ENCODE results near the gene RSRC2. TPM values are rescaled to one million over a fixed set of nuclear protein-coding genes. Genes with fewer than 3 reads are reported as not detected.
"Not testable (repeated sequence)": the region's sequence is repeated elsewhere in the genome, so short reads cannot be mapped to it uniquely, and the experiment has no call there.

RSRC2 gene
- total RNA-seq, 2 experiments from 2014 or later, result 89.0 to 93.0 TPM

- no peaks in the 10 kb centered on the region for H3K9me3 Mint-ChIP-seq
- DNase-seq, result no peak
- peak overlapping the region; percentile 14 for H3K4me3 Mint-ChIP-seq
- H3K4me1 Mint-ChIP-seq, result peaks cover 27% of the 10 kb centered on the region
- H3K36me3 Mint-ChIP-seq, result peaks cover 32% of the 10 kb centered on the region
- H3K27ac Mint-ChIP-seq, result no peak overlapping the region
- no peaks in the 10 kb centered on the region for H3K27me3 Mint-ChIP-seq
Observed at GRCh38 chr12:122528582-122528981, 1.8 kb upstream of the RSRC2 start.

GRCh38 chr12:122527478-122527944 lies 775 bp upstream of the RSRC2 start:
- peak; percentile 30 for DNase-seq
- H3K9me3 Mint-ChIP-seq, result no peaks in the 10 kb centered on the region
- peaks cover 37% of the 10 kb centered on the region for H3K36me3 Mint-ChIP-seq
- no peak overlapping the region for H3K27ac Mint-ChIP-seq
- H3K4me3 Mint-ChIP-seq, result no peak overlapping the region
- H3K4me1 Mint-ChIP-seq, result peaks cover 30% of the 10 kb centered on the region
- H3K27me3 Mint-ChIP-seq, result no peaks in the 10 kb centered on the region

- DNase-seq, result no peak
- H3K4me1 Mint-ChIP-seq, result peaks cover 40% of the 10 kb centered on the region
- no peak overlapping the region for H3K27ac Mint-ChIP-seq
- no peak overlapping the region for H3K4me3 Mint-ChIP-seq
- no peaks in the 10 kb centered on the region for H3K9me3 Mint-ChIP-seq
- peaks cover 40% of the 10 kb centered on the region for H3K36me3 Mint-ChIP-seq
- H3K27me3 Mint-ChIP-seq, result no peaks in the 10 kb centered on the region
Observed at GRCh38 chr12:122523846-122524718, 2.7 kb downstream of the RSRC2 start.

- Mint-ChIP-seq H3K27ac (peak overlapping the region; percentile 21), H3K4me3 (no peak overlapping the region), H3K4me1 (peaks cover 38% of the 10 kb centered on the region), H3K36me3 (peaks cover 48% of the 10 kb centered on the region), H3K9me3 (no peaks in the 10 kb centered on the region), H3K27me3 (no peaks in the 10 kb centered on the region)
- DNase-seq, result no peak
Observed at GRCh38 chr12:122523280-122523679, 3.5 kb downstream of the RSRC2 start.

- Mint-ChIP-seq H3K27me3 (no peaks in the 10 kb centered on the region), H3K4me3 (no peak overlapping the region), H3K4me1 (peaks cover 38% of the 10 kb centered on the region), H3K36me3 (peaks cover 68% of the 10 kb centered on the region), H3K9me3 (no peaks in the 10 kb centered on the region), H3K27ac (peak overlapping the region; percentile 9)
- DNase-seq, result no peak
Observed at GRCh38 chr12:122520676-122521075, 6.1 kb downstream of the RSRC2 start.

- Mint-ChIP-seq H3K36me3 (peaks cover 62% of the 10 kb centered on the region), H3K4me3 (no peak overlapping the region), H3K4me1 (peaks cover 40% of the 10 kb centered on the region), H3K27me3 (no peaks in the 10 kb centered on the region), H3K9me3 (no peaks in the 10 kb centered on the region), H3K27ac (no peak overlapping the region)
- no peak for DNase-seq
Observed at GRCh38 chr12:122519418-122519817, 7.3 kb downstream of the RSRC2 start.

GRCh38 chr12:122518908-122519307 lies 7.8 kb downstream of the RSRC2 start:
- Mint-ChIP-seq H3K27ac (peak overlapping the region; percentile 25), H3K9me3 (no peaks in the 10 kb centered on the region), H3K4me1 (peaks cover 36% of the 10 kb centered on the region), H3K4me3 (no peak overlapping the region), H3K36me3 (peaks cover 57% of the 10 kb centered on the region), H3K27me3 (no peaks in the 10 kb centered on the region)
- no peak for DNase-seq

- no peak overlapping the region for H3K4me3 Mint-ChIP-seq
- no peaks in the 10 kb centered on the region for H3K27me3 Mint-ChIP-seq
- peaks cover 28% of the 10 kb centered on the region for H3K4me1 Mint-ChIP-seq
- no peak for DNase-seq
- H3K9me3 Mint-ChIP-seq, result no peaks in the 10 kb centered on the region
- H3K27ac Mint-ChIP-seq, result peak overlapping the region; percentile 34
- H3K36me3 Mint-ChIP-seq, result peaks cover 49% of the 10 kb centered on the region
Observed at GRCh38 chr12:122517877-122518276, 8.9 kb downstream of the RSRC2 start.

GRCh38 chr12:122516544-122517361 lies 10.0 kb downstream of the RSRC2 start:
- Mint-ChIP-seq H3K36me3 (peaks cover 52% of the 10 kb centered on the region), H3K27me3 (no peaks in the 10 kb centered on the region), H3K4me1 (peaks cover 22% of the 10 kb centered on the region), H3K27ac (peak overlapping the region; percentile 18), H3K4me3 (no peak overlapping the region), H3K9me3 (no peaks in the 10 kb centered on the region)
- DNase-seq, result no peak

- Mint-ChIP-seq H3K4me3 (no peak overlapping the region), H3K9me3 (no peaks in the 10 kb centered on the region), H3K27me3 (no peaks in the 10 kb centered on the region), H3K27ac (peak overlapping the region; percentile 40), H3K36me3 (peaks cover 49% of the 10 kb centered on the region), H3K4me1 (peaks cover 15% of the 10 kb centered on the region)
- DNase-seq, result no peak
Observed at GRCh38 chr12:122515275-122515674, 11.5 kb downstream of the RSRC2 start.

- Mint-ChIP-seq H3K9me3 (no peaks in the 10 kb centered on the region), H3K4me1 (peaks cover 9% of the 10 kb centered on the region), H3K27ac (peak overlapping the region; percentile 12), H3K27me3 (no peaks in the 10 kb centered on the region), H3K36me3 (peaks cover 52% of the 10 kb centered on the region), H3K4me3 (no peak overlapping the region)
- no peak for DNase-seq
Observed at GRCh38 chr12:122513660-122514059, 13.1 kb downstream of the RSRC2 start.

- not testable (repeated sequence) for H3K27ac Mint-ChIP-seq, H3K4me3 Mint-ChIP-seq, H3K9me3 Mint-ChIP-seq, H3K27me3 Mint-ChIP-seq, H3K4me1 Mint-ChIP-seq, DNase-seq
- peaks cover 45% of the 10 kb centered on the region for H3K36me3 Mint-ChIP-seq
Observed at GRCh38 chr12:122513028-122513427, 13.7 kb downstream of the RSRC2 start.

- H3K36me3 Mint-ChIP-seq, result peaks cover 41% of the 10 kb centered on the region
- H3K9me3 Mint-ChIP-seq, result no peaks in the 10 kb centered on the region
Observed at GRCh38 chr12:122508163-122508562, 18.6 kb downstream of the RSRC2 start.

GRCh38 chr12:122506393-122506938 lies 20.3 kb downstream of the RSRC2 start:
- H3K4me3 Mint-ChIP-seq, result no peak overlapping the region
- no peaks in the 10 kb centered on the region for H3K9me3 Mint-ChIP-seq
- H3K27ac Mint-ChIP-seq, result no peak overlapping the region
- peaks cover 41% of the 10 kb centered on the region for H3K36me3 Mint-ChIP-seq
- DNase-seq, result no peak
- H3K27me3 Mint-ChIP-seq, result no peaks in the 10 kb centered on the region
- H3K4me1 Mint-ChIP-seq, result peaks cover 10% of the 10 kb centered on the region

More at GRCh38 chr12:122508163-122508562, 18.6 kb downstream of the RSRC2 start:
- no peaks in the 10 kb centered on the region for H3K27me3 Mint-ChIP-seq
- no peak overlapping the region for H3K27ac Mint-ChIP-seq
- H3K4me1 Mint-ChIP-seq, result no peaks in the 10 kb centered on the region
- no peak for DNase-seq
- H3K4me3 Mint-ChIP-seq, result no peak overlapping the region
